ENCODE results near the gene MAN1C1. TPM values are rescaled to one million over a fixed set of nuclear protein-coding genes. Genes with fewer than 3 reads are reported as not detected.

MAN1C1 gene
- total and polyA plus RNA-seq, 4 donors: 2.8 to 32.2 (median 14.5) TPM

Other genes with a start within 250 kb of the MAN1C1 start
- gene RHCE, start 196.0 kb upstream of the MAN1C1 start, total RNA-seq: under 1 TPM in 1 of 2 donors, not detected in 1; 0.69 TPM
- not detected for gene RHCE, start 196.0 kb upstream of the MAN1C1 start, polyA plus RNA-seq
- gene MACO1, start 185.9 kb upstream of the MAN1C1 start, total RNA-seq: 10 to 100 TPM; 14.8 to 19.7 TPM
- gene MACO1, start 185.9 kb upstream of the MAN1C1 start, polyA plus RNA-seq: 10 to 100 TPM in 1 of 2 donors, 1 to 10 TPM in 1; 5.0 to 12.4 TPM
- gene LDLRAP1, start 73.2 kb upstream of the MAN1C1 start, total RNA-seq: 10 to 100 TPM; 25.6 to 34.7 TPM
- gene LDLRAP1, start 73.2 kb upstream of the MAN1C1 start, polyA plus RNA-seq: 10 to 100 TPM; 17.5 to 33.9 TPM
- 10 to 100 TPM; 68.0 to 79.4 TPM for gene SELENON, start 183.4 kb downstream of the MAN1C1 start, total RNA-seq
- 10 to 100 TPM; 13.1 to 36.9 TPM for gene SELENON, start 183.4 kb downstream of the MAN1C1 start, polyA plus RNA-seq
- gene MTFR1L, start 203.2 kb downstream of the MAN1C1 start, total RNA-seq: 10 to 100 TPM; 54.0 to 59.6 TPM
- 10 to 100 TPM; 52.2 to 72.3 TPM for gene MTFR1L, start 203.2 kb downstream of the MAN1C1 start, polyA plus RNA-seq
- gene AUNIP, start 242.7 kb downstream of the MAN1C1 start, total RNA-seq: not detected
- gene AUNIP, start 242.7 kb downstream of the MAN1C1 start, polyA plus RNA-seq: not detected

Measured in aorta (tissue), 4 donors.